HepG2 (cell line): ENCODE results near the gene HDHD3. TPM values are rescaled to one million over a fixed set of nuclear protein-coding genes. Genes with fewer than 3 reads are reported as not detected.

Source experiments
- FOXJ3 ChIP-seq: sonication (generic); formaldehyde crosslinking; IDR thresholded peaks from 2 replicates; pipeline ENCODE4 v1.4.0; 2020; ENCODE audit warnings: missing genetic modification reagents, mild to moderate bottlenecking, borderline replicate concordance
- PRDM15 ChIP-seq: sonication (generic); formaldehyde crosslinking; IDR thresholded peaks from 2 replicates; pipeline ENCODE4 v1.4.0; 2020; ENCODE audit warnings: missing genetic modification reagents
- RBM22 ChIP-seq: fragments of 200-400 bp; formaldehyde crosslinking; optimal IDR thresholded peaks from 2 replicates; pipeline ENCODE3; 2017; ENCODE audit warnings: mild to moderate bottlenecking, low read length, moderate library complexity
- SMAD3 ChIP-seq: sonication (generic); formaldehyde crosslinking; IDR thresholded peaks from 2 replicates; pipeline ENCODE4 v1.4.0; 2020; ENCODE audit warnings: missing genetic modification reagents
- SP4 ChIP-seq: sonication (generic); formaldehyde crosslinking; IDR thresholded peaks from 2 replicates; pipeline ENCODE4 v1.8.1; 2023; ENCODE audit warnings: mild to moderate bottlenecking, missing genetic modification reagents
- STAG1 ChIP-seq: sonication (generic); formaldehyde crosslinking; IDR thresholded peaks from 2 replicates; pipeline ENCODE4 v1.4.0; 2020; ENCODE audit warnings: missing genetic modification reagents
- XBP1 ChIP-seq: sonication (generic); formaldehyde crosslinking; IDR thresholded peaks from 2 replicates; pipeline ENCODE4 v1.5.0; 2020; ENCODE audit warnings: missing genetic modification reagents
- ZNF124 ChIP-seq: sonication (generic); formaldehyde crosslinking; IDR thresholded peaks from 2 replicates; pipeline ENCODE4 v1.4.0; 2020; ENCODE audit warnings: missing genetic modification reagents
- ZNF619 ChIP-seq: sonication (generic); formaldehyde crosslinking; IDR thresholded peaks from 2 replicates; pipeline ENCODE4 v1.4.0; 2020; ENCODE audit warnings: mild to moderate bottlenecking, missing genetic modification reagents
- ZNF724P ChIP-seq: sonication (generic); formaldehyde crosslinking; IDR thresholded peaks from 2 replicates; pipeline ENCODE4 v1.8.0; 2022; ENCODE audit warnings: missing genetic modification reagents, borderline replicate concordance
- ZNF749 ChIP-seq: sonication (generic); formaldehyde crosslinking; IDR thresholded peaks from 2 replicates; pipeline ENCODE4 v1.8.0; 2022; ENCODE audit warnings: mild to moderate bottlenecking, missing genetic modification reagents, moderate library complexity, borderline replicate concordance
- ZNF761 ChIP-seq: sonication (generic); formaldehyde crosslinking; conservative IDR thresholded peaks from 2 replicates; pipeline ENCODE4 v1.4.0; 2020; ENCODE audit warnings: mild to moderate bottlenecking, missing genetic modification reagents
- ZNF768 ChIP-seq: sonication (generic); formaldehyde crosslinking; IDR thresholded peaks from 2 replicates; pipeline ENCODE4 v1.4.0; 2020; ENCODE audit warnings: missing genetic modification reagents
- ZSCAN31 ChIP-seq: sonication (generic); formaldehyde crosslinking; IDR thresholded peaks from 2 replicates; pipeline ENCODE4 v1.5.0; 2020; ENCODE audit warnings: low read depth, mild to moderate bottlenecking, missing genetic modification reagents
- polyA plus RNA-seq, 8 experiments: library from polyadenylated mRNA; depleted of rRNA in 3 of 8; stranded (reverse) in 7 of 8; unstranded in 1 of 8; fragments of >200 nt; fragmentation: Illumina TruSeq in 4 of 8; extraction: Trizol in 4 of 8; gene quantifications; 2 replicates each; pipeline versions ENCODE4 v1.2.1 to v1.2.3, GENCODE V29; 2011 to 2016; ENCODE audit warnings: low read depth in 4 of 8, missing spikeins in 1 of 8, mixed read lengths in 1 of 8; ENCODE audit not compliant: insufficient read depth in 1 of 8
- total RNA-seq, 5 experiments: library from RNA; depleted of rRNA; stranded (reverse); fragments of >200 nt; fragmentation: Illumina TruSeq; extraction: Trizol; gene quantifications; 2 replicates each; pipeline ENCODE4 v1.2.3, GENCODE V29; 2016; ENCODE audit warnings: low read depth in 1 of 5
- TF ChIP-seq, protein P1 (sequence below): sonication (generic); formaldehyde crosslinking; IDR thresholded peaks from 2 replicates; pipeline ENCODE4 v1.4.0; 2020; ENCODE audit warnings: mild to moderate bottlenecking, missing genetic modification reagents
- TF ChIP-seq, protein P2 (sequence below): sonication (generic); formaldehyde crosslinking; IDR thresholded peaks from 2 replicates; pipeline ENCODE4 v1.8.0; 2022; ENCODE audit warnings: mild to moderate bottlenecking, missing genetic modification reagents
- TF ChIP-seq, protein P3 (sequence below): sonication (generic); formaldehyde crosslinking; conservative IDR thresholded peaks from 2 replicates; pipeline ENCODE4 v1.4.0; 2020; ENCODE audit warnings: missing genetic modification reagents

The HDHD3 gene
- total and polyA plus RNA-seq, 2 of the 13 experiments (the other 11 are each of a cell fraction or from before 2014, with no cell fraction given), result 23.1 to 38.5 TPM

DNA sequence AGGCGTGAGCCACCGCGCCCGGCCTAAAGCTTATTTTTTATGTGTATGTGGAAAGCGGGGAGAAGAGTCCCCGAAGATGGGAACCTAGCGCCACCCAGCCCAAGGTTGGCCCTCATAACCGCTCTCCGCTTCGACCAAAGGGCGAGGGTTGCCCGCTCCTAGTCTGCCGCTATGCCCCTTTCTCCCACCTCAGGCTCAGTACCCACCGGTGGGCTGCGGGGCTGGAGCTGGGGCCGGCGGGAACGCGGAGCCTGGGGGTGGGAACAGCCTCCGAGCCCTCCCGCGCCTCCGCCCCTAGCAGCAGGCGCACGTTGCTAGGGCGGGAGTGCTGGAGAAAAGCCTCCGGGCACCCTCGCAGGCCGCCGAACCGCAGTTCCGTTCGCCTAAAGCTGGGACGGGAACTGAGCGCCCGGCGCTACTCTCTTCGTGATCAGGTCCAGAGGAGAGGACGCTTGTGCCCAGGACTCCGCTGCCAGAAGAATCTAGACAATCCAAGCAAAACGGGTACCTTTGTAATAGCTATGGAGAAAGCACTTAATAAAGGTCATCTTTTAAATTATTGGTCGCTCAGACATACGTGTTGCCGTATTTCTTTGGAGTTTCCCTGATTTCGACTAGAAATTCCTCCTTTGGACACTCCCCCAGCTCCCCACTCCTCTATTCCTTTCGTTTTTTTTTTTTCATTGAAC, 36.6 kb downstream of the HDHD3 start, which contains the start of gene WDR31 (continued):
- TF ChIP-seq RBM22 (peak; percentile 98), SP4 (CRISPR knock-in tag) (peak; percentile 92), ZNF761 (CRISPR knock-in tag) (peak; percentile 87), ZNF749 (peak; percentile 82; the same call in 1 of the 2 replicates), ZNF724P (CRISPR knock-in tag) (no peak), PRDM15 (CRISPR knock-in tag) (peak; percentile 55; the same call in 1 of the 2 replicates), XBP1 (CRISPR knock-in tag) (peak; percentile 14; the same call in 1 of the 2 replicates), ZSCAN31 (CRISPR knock-in tag) (peak; percentile 90), STAG1 (CRISPR knock-in tag) (peak; percentile 30; the same call in 1 of the 2 replicates), ZNF619 (CRISPR knock-in tag) (peak; percentile 75; the same call in 1 of the 2 replicates), ZNF768 (peak; percentile 88), FOXJ3 (CRISPR knock-in tag) (peak; percentile 26; the same call in 1 of the 2 replicates), SMAD3 (CRISPR knock-in tag) (peak; percentile 84; the same call in 1 of the 2 replicates), ZNF124 (peak; percentile 83)
- TF ChIP-seq, protein P1, sequence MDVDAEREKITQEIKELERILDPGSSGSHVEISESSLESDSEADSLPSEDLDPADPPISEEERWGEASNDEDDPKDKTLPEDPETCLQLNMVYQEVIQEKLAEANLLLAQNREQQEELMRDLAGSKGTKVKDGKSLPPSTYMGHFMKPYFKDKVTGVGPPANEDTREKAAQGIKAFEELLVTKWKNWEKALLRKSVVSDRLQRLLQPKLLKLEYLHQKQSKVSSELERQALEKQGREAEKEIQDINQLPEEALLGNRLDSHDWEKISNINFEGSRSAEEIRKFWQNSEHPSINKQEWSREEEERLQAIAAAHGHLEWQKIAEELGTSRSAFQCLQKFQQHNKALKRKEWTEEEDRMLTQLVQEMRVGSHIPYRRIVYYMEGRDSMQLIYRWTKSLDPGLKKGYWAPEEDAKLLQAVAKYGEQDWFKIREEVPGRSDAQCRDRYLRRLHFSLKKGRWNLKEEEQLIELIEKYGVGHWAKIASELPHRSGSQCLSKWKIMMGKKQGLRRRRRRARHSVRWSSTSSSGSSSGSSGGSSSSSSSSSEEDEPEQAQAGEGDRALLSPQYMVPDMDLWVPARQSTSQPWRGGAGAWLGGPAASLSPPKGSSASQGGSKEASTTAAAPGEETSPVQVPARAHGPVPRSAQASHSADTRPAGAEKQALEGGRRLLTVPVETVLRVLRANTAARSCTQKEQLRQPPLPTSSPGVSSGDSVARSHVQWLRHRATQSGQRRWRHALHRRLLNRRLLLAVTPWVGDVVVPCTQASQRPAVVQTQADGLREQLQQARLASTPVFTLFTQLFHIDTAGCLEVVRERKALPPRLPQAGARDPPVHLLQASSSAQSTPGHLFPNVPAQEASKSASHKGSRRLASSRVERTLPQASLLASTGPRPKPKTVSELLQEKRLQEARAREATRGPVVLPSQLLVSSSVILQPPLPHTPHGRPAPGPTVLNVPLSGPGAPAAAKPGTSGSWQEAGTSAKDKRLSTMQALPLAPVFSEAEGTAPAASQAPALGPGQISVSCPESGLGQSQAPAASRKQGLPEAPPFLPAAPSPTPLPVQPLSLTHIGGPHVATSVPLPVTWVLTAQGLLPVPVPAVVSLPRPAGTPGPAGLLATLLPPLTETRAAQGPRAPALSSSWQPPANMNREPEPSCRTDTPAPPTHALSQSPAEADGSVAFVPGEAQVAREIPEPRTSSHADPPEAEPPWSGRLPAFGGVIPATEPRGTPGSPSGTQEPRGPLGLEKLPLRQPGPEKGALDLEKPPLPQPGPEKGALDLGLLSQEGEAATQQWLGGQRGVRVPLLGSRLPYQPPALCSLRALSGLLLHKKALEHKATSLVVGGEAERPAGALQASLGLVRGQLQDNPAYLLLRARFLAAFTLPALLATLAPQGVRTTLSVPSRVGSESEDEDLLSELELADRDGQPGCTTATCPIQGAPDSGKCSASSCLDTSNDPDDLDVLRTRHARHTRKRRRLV, result no peak
- TF ChIP-seq, protein P2, sequence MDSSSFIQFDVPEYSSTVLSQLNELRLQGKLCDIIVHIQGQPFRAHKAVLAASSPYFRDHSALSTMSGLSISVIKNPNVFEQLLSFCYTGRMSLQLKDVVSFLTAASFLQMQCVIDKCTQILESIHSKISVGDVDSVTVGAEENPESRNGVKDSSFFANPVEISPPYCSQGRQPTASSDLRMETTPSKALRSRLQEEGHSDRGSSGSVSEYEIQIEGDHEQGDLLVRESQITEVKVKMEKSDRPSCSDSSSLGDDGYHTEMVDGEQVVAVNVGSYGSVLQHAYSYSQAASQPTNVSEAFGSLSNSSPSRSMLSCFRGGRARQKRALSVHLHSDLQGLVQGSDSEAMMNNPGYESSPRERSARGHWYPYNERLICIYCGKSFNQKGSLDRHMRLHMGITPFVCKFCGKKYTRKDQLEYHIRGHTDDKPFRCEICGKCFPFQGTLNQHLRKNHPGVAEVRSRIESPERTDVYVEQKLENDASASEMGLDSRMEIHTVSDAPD, result peak; percentile 44; the same call in 1 of the 2 replicates
- TF ChIP-seq, protein P3, sequence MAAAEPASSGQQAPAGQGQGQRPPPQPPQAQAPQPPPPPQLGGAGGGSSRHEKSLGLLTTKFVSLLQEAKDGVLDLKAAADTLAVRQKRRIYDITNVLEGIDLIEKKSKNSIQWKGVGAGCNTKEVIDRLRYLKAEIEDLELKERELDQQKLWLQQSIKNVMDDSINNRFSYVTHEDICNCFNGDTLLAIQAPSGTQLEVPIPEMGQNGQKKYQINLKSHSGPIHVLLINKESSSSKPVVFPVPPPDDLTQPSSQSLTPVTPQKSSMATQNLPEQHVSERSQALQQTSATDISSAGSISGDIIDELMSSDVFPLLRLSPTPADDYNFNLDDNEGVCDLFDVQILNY (CRISPR knock-in tag), result peak; percentile 83
